NCI-H345 treated with DMSO at 0.1 percent for 48 hours (cell line): ENCODE measurements around the gene ABCA6.

Experiments used
- DNase-seq: peaks from one replicate; lab custom pipeline; 2025; ENCODE audit not compliant: unreplicated experiment; lab: John Stamatoyannopoulos, UW

The ABCA6 gene

DNA sequence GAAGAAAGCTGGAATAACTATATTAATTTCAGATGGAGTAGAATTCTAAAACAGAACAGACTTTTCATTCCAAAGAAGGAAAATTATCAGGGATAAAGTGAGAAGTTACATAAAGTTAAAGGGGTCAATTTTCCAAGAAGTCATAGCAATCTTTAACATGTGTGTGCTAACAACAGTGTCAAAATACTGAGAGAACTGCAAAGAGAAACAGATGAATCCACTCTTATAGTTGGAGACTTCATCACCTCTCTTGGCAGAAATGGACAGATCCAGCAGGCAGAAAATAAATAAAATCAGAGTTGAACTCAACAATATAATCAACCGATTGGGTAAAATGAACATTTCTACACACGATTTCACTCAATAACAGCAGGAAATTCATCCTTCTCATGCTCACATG, 86.4 kb downstream of the ABCA6 start:
- DNase-seq: no peak

DNA sequence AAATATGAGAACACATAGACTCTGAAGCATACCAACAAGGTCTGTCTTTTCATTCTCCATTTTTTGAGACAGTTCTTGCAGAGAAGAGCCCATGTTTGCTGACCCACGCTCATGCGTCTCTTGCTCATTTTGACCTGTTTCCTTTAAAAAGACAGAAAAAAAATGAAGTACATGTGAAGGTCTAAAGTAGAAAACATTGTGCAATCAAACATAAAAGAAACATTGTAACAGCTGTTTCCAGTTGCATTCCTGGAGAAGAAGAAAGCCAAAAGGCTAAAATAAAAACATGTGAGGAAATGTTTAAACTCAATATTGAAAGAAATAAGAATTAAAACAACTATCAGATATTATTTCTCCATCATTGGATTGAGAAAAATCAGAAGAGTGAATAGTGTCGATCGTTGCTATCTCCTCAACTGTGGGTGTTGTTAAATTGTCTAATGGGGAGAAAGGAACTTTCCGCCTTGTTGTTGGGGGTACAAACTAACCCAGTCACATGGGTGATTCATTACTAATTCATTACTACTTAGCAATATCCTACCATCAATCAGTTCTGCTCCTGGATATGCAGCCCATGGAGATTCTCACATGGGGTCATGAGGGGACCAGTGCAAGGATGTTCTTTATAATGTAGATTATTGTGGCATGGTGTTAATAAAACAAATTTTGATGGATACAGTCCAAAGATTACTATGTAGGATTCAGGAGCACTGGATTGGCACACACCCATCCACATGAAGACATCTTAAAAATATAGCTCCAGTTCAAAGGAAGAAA, 90.5 kb downstream of the ABCA6 start:
- no peak for DNase-seq

- DNase-seq: no peak
Measured at GRCh38 chr17:69048634-69049033, 93.1 kb downstream of the ABCA6 start.

GRCh38 chr17:69047368-69048263, 94.1 kb downstream of the ABCA6 start:
- no peak for DNase-seq

GRCh38 chr17:69046121-69046807, 95.4 kb downstream of the ABCA6 start:
- no peak for DNase-seq

DNA sequence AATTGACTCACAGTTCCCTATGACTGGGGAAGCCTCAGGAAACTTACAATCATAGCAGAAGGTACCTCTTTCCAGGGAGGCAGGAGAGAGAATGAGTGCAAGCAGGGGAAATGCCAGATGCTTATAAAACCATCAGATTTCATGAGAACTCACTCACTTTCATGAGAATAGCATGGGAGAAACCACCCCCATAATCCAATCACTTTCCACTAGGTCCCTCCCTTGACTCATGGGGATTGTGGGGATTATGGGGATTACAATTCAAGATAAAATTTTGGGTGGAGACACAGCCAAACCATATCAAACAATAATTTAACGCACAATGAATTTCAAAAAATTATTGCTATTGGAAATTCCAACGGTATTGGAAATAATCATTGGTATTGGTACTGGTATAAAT, 96.0 kb downstream of the ABCA6 start:
- no peak for DNase-seq

GRCh38 chr17:69044371-69044770, 97.3 kb downstream of the ABCA6 start:
- no peak for DNase-seq

- no peak for DNase-seq
Measured at GRCh38 chr17:69043098-69043734, 98.5 kb downstream of the ABCA6 start.

- no peak for DNase-seq
Measured at GRCh38 chr17:69042308-69042707, 99.4 kb downstream of the ABCA6 start.

DNA sequence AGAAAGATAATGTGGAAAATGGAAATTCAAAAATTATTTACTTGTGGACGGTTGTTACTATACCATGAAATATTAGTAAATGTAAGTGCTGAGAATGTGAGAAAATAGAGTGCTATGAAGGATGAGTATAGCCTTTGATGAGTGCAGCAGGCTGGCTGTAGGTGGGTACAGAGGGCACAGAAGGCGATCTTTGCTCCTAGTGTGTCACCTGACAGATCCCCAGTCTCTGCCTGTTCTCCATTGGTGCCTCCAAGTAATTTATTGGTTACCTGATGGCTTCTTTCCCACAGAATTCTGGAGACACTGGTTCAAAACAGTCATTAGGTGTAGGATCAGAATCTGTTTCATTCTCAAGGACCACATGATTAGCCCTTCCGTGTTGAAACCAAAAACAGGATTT, 109.9 kb downstream of the ABCA6 start:
- DNase-seq: no peak

GRCh38 chr17:69030169-69030568, 111.5 kb downstream of the ABCA6 start:
- DNase-seq: no peak
